ENCODE results near the gene TUBB3.

TUBB3 gene

DNA sequence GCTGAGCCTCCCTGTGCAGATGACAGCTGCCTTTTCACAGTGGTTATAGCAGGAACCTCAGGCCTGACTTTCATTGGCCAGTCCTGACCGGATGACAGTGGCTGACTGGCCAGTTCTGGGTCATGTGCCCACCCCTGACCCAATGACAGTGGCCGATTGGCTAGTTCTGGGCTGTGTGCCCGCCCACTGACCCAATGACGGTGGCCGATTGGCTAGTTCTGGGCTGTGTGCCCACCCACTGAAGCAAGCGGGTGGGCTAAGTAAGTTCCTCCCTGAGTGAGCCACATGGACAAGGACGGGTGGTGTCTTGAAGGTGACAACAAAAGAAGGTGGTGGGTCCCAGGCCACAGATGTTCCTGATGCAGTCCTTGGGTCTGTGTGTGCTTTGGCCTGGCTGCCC, 34.9 kb downstream of the TUBB3 start:
- no peak for TF ChIP-seq CTCF (IDR thresholded peaks at IDR 0.05)
- intact Hi-C loops (cut with DNase I; ENCODE audit: low total_unique reads) = no loop called here
- no peak overlapping the region for H3K4me3 ChIP-seq
- no peaks in the 10 kb centered on the region for H3K9me3 ChIP-seq
- H3K36me3 ChIP-seq = peaks cover 4 to 82% (median 50%) of the 10 kb centered on the region in 3 donors
- no peak overlapping the region for H3K27ac ChIP-seq
- no peaks in the 10 kb centered on the region for H3K4me1 ChIP-seq
- peak in 1 of 2 donors; percentile 32 for DNase-seq
- H3K27me3 ChIP-seq = no peaks in the 10 kb centered on the region

GRCh38 chr16:89958596-89958995, 35.5 kb downstream of the TUBB3 start:
- H3K36me3 ChIP-seq = peaks cover 4 to 87% (median 50%) of the 10 kb centered on the region in 3 donors
- intact Hi-C loops (cut with DNase I; ENCODE audit: low total_unique reads) = no loop called here
- no peaks in the 10 kb centered on the region for H3K9me3 ChIP-seq
- H3K4me1 ChIP-seq = no peaks in the 10 kb centered on the region
- no peak for DNase-seq
- no peak overlapping the region for H3K4me3 ChIP-seq
- no peak overlapping the region for H3K27ac ChIP-seq
- no peaks in the 10 kb centered on the region for H3K27me3 ChIP-seq
- TF ChIP-seq CTCF (IDR thresholded peaks at IDR 0.05) = no peak

- no peak for DNase-seq
- TF ChIP-seq CTCF (IDR thresholded peaks at IDR 0.05) = no peak
- Histone ChIP-seq H3K27ac (no peak overlapping the region), H3K4me1 (no peaks in the 10 kb centered on the region), H3K36me3 (peaks cover 4 to 92% (median 48%) of the 10 kb centered on the region in 3 donors), H3K27me3 (no peaks in the 10 kb centered on the region), H3K9me3 (no peaks in the 10 kb centered on the region), H3K4me3 (no peak overlapping the region)
- intact Hi-C loops (cut with DNase I; ENCODE audit: low total_unique reads) = no loop called here
Measured at GRCh38 chr16:89960966-89961365, 37.8 kb downstream of the TUBB3 start.

DNA sequence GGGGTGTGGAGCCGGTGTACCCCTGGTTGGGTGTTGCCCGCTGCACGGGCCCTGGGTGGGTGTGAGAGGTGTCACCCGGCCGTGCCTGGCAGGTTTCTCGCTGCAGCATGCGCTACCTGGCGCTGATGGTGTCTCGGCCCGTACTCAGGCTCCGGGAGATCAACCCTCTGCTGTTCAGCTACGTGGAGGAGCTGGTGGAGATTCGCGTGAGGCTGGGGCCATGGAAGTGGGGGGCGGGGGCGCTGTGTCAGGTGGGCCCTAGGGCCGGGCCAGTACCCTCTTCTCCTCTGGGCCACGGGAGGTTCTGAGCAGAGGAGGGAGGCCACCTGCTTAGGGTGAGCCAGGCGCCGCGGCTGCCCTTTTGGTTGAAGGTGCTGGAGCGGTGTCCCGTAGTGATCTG, 38.8 kb downstream of the TUBB3 start:
- Histone ChIP-seq H3K36me3 (peaks cover 4 to 95% (median 38%) of the 10 kb centered on the region in 3 donors), H3K27ac (no peak overlapping the region), H3K27me3 (no peaks in the 10 kb centered on the region), H3K4me3 (no peak overlapping the region), H3K9me3 (no peaks in the 10 kb centered on the region), H3K4me1 (no peaks in the 10 kb centered on the region)
- intact Hi-C loops (cut with DNase I; ENCODE audit: low total_unique reads) = no loop called here
- no peak for DNase-seq
- TF ChIP-seq CTCF (IDR thresholded peaks at IDR 0.05) = no peak

DNA sequence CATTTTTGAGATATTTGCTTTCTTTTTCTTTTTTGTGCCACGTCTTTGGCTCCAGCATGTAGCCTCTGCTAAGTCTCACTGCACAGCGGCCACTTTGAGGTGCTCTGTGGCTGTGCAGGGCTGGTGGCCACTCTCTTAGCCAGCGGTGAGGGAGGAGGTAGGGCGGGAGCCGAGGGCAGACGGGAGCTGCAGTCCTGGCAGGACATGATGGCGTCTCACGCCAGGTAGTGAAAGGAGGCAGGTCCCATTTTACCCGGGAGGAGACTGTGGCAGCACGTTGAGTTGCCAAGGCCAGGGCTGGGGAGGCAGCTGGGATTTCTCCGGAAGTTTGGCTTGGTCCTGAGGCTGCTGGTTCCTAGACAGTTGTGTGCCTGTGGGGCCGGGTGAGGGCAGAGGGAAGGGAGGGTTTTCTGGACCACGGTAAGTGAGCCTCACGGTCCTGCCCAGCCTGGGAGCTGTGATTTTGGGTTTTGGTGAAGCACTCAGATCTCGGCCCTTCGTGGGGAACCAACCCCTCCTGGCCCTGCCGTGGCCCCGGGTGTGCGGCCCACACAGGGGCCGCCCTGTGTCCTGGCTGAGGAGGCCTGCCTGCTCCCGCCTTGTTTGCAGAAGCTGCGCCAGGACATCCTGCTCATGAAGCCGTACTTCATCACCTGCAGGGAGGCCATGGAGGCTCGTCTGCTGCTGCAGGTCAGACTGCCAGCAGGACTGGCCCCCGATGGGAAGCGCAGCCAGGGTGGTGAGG, 39.8 kb downstream of the TUBB3 start:
- no peak for DNase-seq
- Histone ChIP-seq H3K4me3 (no peak overlapping the region), H3K27ac (no peak overlapping the region), H3K36me3 (peaks cover 4 to 90% (median 30%) of the 10 kb centered on the region in 3 donors), H3K27me3 (no peaks in the 10 kb centered on the region), H3K4me1 (no peaks in the 10 kb centered on the region), H3K9me3 (no peaks in the 10 kb centered on the region)
- TF ChIP-seq CTCF (IDR thresholded peaks at IDR 0.05) = no peak
- intact Hi-C loops (cut with DNase I; ENCODE audit: low total_unique reads) = no loop called here

All from tibial artery (tissue), 4 donors.